Right cardiac atrium (tissue), 5 donors: ENCODE measurements around the gene NBPF26. TPM values are rescaled to one million over a fixed set of nuclear protein-coding genes. Genes with fewer than 3 reads are reported as not detected.
A peak's percentile ranks its signal among the peaks of the same experiment; 100 is the strongest.
"Not testable (repeated sequence)": the region's sequence is repeated elsewhere in the genome, so short reads cannot be mapped to it uniquely, and the experiment has no call there.

Experiments used
- ATAC-seq, 2 donors: fragments of 200-7000 bp; cut with Tn5 transposase; one replicate each; pipeline versions ENCODE4 v1.8.0 to v1.9.1; 2020; ENCODE audit warnings: moderate library complexity in 2 of 2, mild to moderate bottlenecking in 1 of 2
- DNase-seq, 3 donors: peaks; one replicate each; pipeline ENCODE4 v3.0.0-alpha.2; 2020
- H3K27ac ChIP-seq: one replicate; pipeline ENCODE4 v1.5.1; 2013; ENCODE audit warnings: mild to moderate bottlenecking, low read length, control low read depth, moderate library complexity
- H3K27me3 ChIP-seq: one replicate; pipeline ENCODE4 v1.6.1; 2013; ENCODE audit not compliant: control insufficient read depth, insufficient read depth
- H3K4me1 ChIP-seq: one replicate; pipeline ENCODE4 v1.6.1; 2013; ENCODE audit warnings: low read length; ENCODE audit not compliant: control insufficient read depth, insufficient read depth
- H3K4me3 ChIP-seq: one replicate; pipeline ENCODE4 v1.5.1; 2013; ENCODE audit warnings: low read length, control low read depth
- H3K9me3 ChIP-seq: one replicate; pipeline ENCODE4 v1.6.1; 2013; ENCODE audit warnings: low read length; ENCODE audit not compliant: control insufficient read depth
- WGBS: extraction: QIAGEN DNeasy Blood & Tissue Kit; methylation state at CpG from one replicate; pipeline ENCODE4 v1.1.7; 2013; 5-methylcytosine and 5-hydroxymethylcytosine counted together
- intact Hi-C, 4 donors: fragments of 100-400 bp; cut with DNase I; formaldehyde crosslinking; loops; one replicate each; pipeline versions ENCODE4 v1.11.0 to v1.14.0; 2022 to 2023
- polyA plus RNA-seq: library from polyadenylated mRNA; stranded (reverse); fragments of 200-250 nt; gene quantifications from one replicate; pipeline ENCODE4 v1.2.3, GENCODE V29; 2013
- total RNA-seq, 4 donors: library from RNA; stranded (reverse); fragmentation: NEBNext Ultra II Directional; extraction: Animal tissue kit (Norgen Biotek cat#: 25700); gene quantifications; one replicate each; pipeline ENCODE4 v1.2.1, GENCODE V29; 2021
- donor health status: healthy with polysubstance abuse.
- donor health status: DM: no; HTN: yes; CAD: no.
- donor health status: DM: no; HTN: no; CAD: no.
- donor health status: DM: no; HTN: yes; CAD: no; lungs with severe emphysema.
- donor health status: DM: yes; HTN: yes; CAD: no.

NBPF26 gene
- total and polyA plus RNA-seq, 5 donors, result 0.62 to 16.4 (median 7.6) TPM

DNA sequence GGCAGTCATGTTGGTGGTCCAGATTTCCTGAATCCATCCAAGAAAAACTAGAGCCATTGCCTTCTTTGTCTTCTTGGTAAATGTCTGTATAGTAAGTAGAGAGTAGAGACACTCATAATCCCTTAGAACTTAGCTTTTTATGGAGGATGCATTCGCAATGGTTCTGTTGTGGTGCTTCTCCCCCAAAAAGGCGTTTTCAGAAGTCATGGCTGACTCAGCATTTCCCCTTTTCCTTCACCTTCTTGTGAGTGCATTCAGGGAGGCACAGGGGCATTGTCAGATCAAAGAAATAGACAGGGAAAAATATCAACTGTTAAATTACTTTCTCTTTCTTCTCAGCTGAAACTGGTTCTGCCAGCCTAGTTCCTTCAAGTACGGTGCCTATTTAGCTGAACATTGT lies 45.3 kb downstream of the NBPF26 start:
- H3K4me1 ChIP-seq, ATAC-seq, H3K4me3 ChIP-seq, DNase-seq, H3K27me3 ChIP-seq, H3K27ac ChIP-seq, H3K9me3 ChIP-seq, intact Hi-C loops: not testable (repeated sequence)
- WGBS, result 75% methylated on average over 2 of the region's 3 CpGs

DNA sequence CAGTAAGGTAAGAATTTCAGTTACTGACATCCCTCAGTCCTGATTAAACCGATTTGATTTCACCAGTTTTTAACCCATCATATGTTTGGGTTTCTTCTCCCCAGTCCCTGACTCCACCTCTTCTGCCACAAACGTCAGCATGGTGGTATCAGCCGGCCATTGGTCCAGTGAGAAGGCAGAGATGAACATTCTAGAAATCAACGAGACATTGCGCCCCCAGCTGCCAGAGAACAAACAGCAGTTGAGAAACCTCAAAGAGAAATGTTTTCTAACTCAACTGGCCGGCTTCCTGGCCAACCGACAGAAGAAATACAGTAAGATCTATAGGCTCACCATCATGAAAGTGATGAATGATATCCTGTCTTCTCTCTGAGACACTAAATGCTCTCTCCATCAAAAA lies 81.7 kb downstream of the NBPF26 start:
- H3K27ac ChIP-seq, H3K4me1 ChIP-seq, H3K9me3 ChIP-seq, H3K4me3 ChIP-seq, ATAC-seq, H3K27me3 ChIP-seq, intact Hi-C loops, DNase-seq: not testable (repeated sequence)
- 57% methylated on average over 7 of the region's 7 CpGs for WGBS

DNA sequence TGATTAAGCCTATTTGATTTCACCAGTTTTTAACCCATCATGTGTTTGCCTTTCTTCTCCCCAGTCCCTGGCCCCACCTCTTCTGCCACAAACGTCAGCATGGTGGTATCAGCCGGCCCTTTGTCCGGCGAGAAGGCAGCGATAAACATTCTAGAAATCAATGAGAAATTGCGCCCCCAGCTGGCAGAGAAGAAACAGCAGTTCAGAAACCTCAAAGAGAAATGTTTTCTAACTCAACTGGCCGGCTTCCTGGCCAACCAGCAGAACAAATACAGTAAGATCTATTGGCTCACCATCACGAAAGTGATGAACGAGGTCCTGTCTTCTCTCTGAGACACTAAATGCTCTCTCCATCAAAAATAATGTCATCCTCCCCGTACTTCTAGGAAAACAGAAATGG lies 88.1 kb downstream of the NBPF26 start:
- intact Hi-C loops, ATAC-seq, H3K4me1 ChIP-seq, H3K9me3 ChIP-seq, H3K4me3 ChIP-seq, H3K27me3 ChIP-seq, H3K27ac ChIP-seq: not testable (repeated sequence)
- DNase-seq, result peak; percentile 0 to 63 (median 49)
- WGBS, result 9% methylated on average over 10 of the region's 10 CpGs

DNA sequence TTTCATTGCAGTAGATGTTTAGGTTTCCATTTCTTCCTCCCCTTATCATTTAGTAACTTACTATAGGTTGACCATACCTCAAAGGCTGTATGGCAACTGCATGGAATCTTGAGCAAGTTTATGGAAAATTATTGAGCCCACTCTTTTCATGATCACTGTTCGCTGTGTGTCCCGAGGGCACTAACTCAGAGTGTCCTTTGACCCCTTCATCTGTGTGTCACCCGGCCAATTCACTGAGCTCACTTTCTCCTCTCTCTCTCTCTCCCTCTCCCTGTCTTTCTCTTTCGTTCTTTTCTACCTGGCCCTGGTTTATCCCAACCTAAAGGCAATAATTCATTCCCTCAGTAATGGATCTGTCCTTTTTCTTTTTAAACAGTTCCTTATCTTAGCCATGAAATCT lies 101.3 kb downstream of the NBPF26 start:
- H3K4me3 ChIP-seq, H3K27ac ChIP-seq, ATAC-seq, H3K4me1 ChIP-seq, DNase-seq, intact Hi-C loops, H3K9me3 ChIP-seq, H3K27me3 ChIP-seq: not testable (repeated sequence)
- no CpG with 5 or more reads among the region's 4 CpGs for WGBS

DNA sequence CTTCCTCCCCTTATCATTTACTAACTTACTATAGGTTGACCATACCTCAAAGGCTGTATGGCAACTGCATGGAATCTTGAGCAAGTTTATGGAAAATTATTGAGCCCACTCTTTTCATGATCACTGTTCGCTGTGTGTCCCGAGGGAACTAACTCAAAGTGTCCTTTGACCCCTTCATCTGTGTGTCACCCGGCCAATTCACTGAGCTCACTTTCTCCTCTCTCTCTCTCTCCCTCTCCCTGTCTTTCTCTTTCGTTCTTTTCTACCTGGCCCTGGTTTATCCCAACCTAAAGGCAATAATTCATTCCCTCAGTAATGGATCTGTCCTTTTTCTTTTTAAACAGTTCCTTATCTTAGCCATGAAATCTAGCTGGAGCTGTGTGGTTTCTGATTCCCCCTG lies 102.9 kb downstream of the NBPF26 start:
- H3K9me3 ChIP-seq, intact Hi-C loops, H3K4me1 ChIP-seq, DNase-seq, H3K27ac ChIP-seq, H3K4me3 ChIP-seq, H3K27me3 ChIP-seq, ATAC-seq: not testable (repeated sequence)
- WGBS, result no CpG with 5 or more reads among the region's 4 CpGs

DNA sequence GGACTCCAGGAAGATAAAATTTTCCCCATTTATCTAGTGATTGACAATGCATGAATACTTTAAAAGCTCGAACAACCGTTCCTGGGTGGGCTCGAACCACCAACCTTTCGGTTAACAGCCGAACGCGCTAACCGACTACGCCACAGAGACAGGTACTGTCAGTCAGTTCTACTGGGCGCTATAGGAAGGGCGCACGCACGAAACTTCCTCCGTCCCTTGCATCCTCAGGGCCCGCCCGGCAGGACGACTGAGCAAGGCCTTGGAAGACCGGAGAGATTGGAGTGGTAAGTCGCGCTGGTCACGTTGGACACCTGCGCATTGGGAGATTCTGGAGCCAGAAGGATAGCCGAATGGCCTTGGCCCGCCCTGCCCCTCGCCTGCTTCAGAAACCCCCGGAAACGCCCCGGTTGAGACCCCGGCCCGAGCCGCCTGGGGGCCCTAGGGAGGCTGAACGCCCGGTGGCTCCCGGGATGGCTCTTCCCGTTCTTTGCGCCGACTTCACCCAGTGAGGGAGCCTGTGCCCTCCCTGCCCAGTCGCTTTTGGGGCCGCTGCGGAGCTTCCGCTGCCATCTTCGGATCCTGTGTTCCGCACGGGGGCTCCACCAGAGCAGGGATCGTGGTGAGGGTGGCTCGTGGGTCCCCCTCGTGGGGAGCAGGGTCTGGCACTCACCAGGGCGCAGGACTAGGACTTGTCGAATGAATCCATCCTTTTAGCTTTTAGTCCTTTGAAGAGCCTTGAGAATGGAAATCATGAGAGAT lies 120.6 kb downstream of the NBPF26 start:
- H3K27ac ChIP-seq, H3K4me1 ChIP-seq, H3K9me3 ChIP-seq, intact Hi-C loops, ATAC-seq, H3K27me3 ChIP-seq: not testable (repeated sequence)
- DNase-seq, result peak; percentile 34 to 82 (median 69)
- WGBS, result 1% methylated on average over 48 of the region's 49 CpGs
- H3K4me3 ChIP-seq, result peak overlapping the region; percentile 39

DNA sequence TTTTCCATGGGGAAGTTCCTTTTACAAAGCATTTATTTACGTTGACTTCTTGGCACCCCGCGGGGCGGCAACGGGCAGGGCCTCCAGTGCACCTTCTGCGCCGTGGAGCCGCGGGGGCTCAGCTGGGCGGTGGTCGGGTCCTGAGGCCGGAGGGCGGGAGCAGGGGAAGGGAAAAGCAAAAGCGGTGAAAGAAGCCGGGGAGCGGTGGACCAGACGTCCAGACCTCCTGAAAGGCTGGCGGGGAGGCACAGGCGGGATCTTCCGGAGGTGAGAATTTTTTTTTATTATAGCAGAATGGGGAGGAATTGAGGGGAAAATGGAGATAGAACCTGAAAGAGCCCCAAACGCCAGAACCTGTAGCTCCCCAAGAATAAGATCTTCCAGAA lies 121.2 kb downstream of the NBPF26 start:
- H3K4me3 ChIP-seq, intact Hi-C loops, H3K4me1 ChIP-seq, H3K27me3 ChIP-seq, H3K27ac ChIP-seq, ATAC-seq, H3K9me3 ChIP-seq: not testable (repeated sequence)
- WGBS, result 3% methylated on average over 15 of the region's 21 CpGs
- peak in 1 of 3 donors; percentile 12 for DNase-seq

DNA sequence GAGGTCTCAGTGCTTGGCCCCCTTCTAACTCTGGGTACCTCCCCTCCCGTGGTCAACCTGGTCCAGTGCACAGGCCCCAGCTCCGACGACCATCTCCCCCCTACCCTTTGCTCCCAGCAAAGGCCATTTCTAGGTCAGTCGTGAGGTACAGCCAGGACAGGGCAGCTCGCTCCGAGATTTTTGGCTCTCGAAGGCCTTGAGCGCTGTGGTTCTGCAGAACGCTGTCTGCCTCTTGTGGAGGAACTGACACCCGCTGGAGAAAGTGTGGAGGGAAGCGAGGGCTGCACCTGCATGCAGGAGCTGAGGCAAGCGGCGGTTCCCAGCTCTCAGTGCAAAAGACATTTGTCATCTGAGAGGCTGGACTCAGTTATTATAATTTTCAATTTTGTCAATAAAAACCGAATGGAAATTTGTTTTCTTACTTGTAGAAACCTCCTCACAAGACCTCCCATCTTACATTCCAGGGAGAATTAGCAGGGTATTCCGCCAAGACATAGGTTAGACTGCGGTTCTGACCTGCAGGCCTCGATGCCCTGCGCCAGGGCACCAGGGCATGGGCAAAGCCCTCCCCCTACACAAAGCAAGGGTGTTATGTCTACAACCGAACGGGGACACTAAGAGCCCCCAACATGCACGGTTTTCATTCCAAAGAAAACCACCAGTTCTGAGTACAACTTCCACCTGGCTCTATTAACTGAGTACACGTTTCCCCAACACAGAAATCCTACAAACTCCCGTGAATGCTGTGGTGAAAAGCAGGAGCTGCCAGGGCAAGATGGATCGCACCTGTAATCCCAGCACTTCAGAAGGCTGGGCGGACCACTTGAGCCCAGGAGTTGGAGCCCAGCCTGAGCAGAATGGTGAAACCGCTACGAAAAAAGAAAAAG lies 125.9 kb downstream of the NBPF26 start:
- DNase-seq, H3K9me3 ChIP-seq, H3K4me1 ChIP-seq, H3K4me3 ChIP-seq, H3K27me3 ChIP-seq, H3K27ac ChIP-seq, intact Hi-C loops: not testable (repeated sequence)
- peak in 1 of 2 donors; percentile 18 for ATAC-seq
- 38% methylated on average over 19 of the region's 27 CpGs for WGBS

DNA sequence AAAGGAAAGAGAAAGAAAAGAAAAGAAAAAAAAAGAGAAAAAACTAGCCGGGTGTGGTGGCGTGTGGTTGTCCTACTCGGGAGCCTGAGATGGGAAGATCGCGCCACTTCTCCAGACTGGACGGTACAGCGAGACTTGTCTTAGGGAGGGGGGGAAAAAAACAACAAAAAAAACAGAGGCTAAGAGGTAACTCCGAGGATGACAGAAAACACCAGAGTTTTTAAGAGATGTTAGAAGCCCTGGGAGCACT lies 126.5 kb downstream of the NBPF26 start:
- DNase-seq, intact Hi-C loops, H3K4me3 ChIP-seq, H3K9me3 ChIP-seq, H3K27me3 ChIP-seq, H3K4me1 ChIP-seq: not testable (repeated sequence)
- peak in 1 of 2 donors; percentile 51 for ATAC-seq
- H3K27ac ChIP-seq, result peak overlapping the region; percentile 52
- WGBS, result 11% methylated on average over 8 of the region's 8 CpGs

DNA sequence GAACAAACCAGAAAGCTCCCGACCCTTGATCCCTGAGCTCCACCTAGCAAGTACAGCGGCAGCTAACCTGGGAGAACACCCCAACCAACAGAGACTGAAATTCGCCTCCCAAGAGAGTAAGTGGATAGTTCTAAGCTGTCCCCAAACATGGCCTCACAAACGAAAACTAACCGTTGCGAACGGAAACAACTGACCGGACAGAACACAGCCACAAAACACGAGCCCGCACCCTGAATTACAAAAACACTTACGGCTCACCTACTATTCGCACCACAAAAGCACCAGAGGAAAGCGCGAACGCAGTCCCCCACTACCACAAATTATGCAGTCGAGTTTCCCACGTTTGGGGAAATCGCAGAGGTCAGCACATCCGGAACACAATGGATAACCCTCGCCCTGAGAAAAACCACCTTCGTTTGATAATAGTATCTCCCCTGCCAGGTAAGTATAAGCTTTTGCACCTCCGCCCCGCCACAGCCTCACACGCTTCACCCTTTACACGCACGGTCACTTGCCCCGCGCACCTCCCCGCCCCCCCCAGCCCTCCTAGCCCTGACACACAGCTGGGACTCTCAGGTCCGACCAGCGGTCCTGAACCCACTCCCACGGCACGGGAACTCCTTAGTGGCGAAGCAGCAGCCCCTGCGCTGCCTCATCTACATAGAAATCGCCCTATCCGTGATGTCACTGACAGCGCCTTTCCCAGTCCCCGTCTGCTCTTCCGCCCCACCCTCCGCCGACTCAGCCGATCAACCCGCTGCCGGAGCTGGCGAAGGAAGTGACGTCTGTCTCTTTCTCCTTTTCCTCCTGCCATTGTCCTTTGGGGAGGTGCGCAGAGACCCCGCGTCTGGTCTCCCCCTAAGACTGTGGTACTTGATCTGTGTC lies 127.0 kb downstream of the NBPF26 start:
- peak; percentile 37 to 88 (median 84) for DNase-seq
- intact Hi-C loops, H3K4me1 ChIP-seq, H3K27me3 ChIP-seq, H3K9me3 ChIP-seq: not testable (repeated sequence)
- WGBS, result under 1% methylated on average over 44 of the region's 50 CpGs
- peak overlapping the region; percentile 47 for H3K4me3 ChIP-seq
- peak overlapping the region; percentile 52 for H3K27ac ChIP-seq
- peak; percentile 33 to 95 for ATAC-seq

DNA sequence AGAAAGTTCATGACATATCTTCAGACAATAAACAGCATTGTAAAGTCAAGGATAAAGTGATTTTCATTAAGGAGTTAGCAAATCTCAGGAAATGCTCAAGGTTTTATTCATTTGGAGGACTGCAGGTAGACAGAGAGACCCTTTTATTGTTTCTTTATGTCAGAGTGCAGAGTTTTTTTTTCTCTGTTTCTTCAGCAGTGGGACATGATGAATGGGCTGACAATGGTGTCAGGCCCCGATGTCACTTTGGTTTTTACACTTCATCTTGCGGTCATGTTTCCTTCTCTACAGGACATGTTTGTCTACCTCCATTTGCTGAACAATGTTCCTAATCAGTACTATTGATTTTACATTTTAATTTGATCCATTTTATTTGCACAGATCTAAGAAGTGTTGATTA lies 134.4 kb downstream of the NBPF26 start:
- H3K9me3 ChIP-seq, H3K4me1 ChIP-seq, intact Hi-C loops, DNase-seq, H3K4me3 ChIP-seq, H3K27ac ChIP-seq, ATAC-seq, H3K27me3 ChIP-seq: not testable (repeated sequence)
- 65% methylated on average over 2 of the region's 2 CpGs for whole genome bisulfite sequencing
